Kidney (tissue), 14 donors: ENCODE data around the gene HDGF. TPM values are rescaled to one million over a fixed set of nuclear protein-coding genes. Genes with fewer than 3 reads are reported as not detected.

Experiments used
- DNase-seq, 5 donors: peaks; one replicate each; pipeline ENCODE4 v3.0.0-alpha.2; 2013 to 2020
- FAIRE-seq: peaks from 2 replicates; lab custom pipeline; 2012; peaks lifted over from hg19 to GRCh38; lab: Jason Lieb, UNC
- H3K27ac ChIP-seq, 2 donors: one replicate each; pipeline ENCODE4 v1.7.0; 2013; ENCODE audit warnings: low read depth in 2 of 2, low read length in 2 of 2, inconsistent platforms in 1 of 2
- H3K27me3 ChIP-seq: one replicate; pipeline ENCODE4 v1.7.1; 2013; ENCODE audit warnings: low read length, inconsistent platforms; ENCODE audit not compliant: control insufficient read depth, insufficient read depth
- H3K36me3 ChIP-seq, 3 donors: one replicate each; pipeline versions ENCODE4 v1.7.0 to v1.7.1; 2013; ENCODE audit warnings: low read length in 3 of 3, control low read depth in 1 of 3, inconsistent platforms in 1 of 3; ENCODE audit not compliant: insufficient read depth in 3 of 3, control insufficient read depth in 2 of 3
- H3K4me1 ChIP-seq, 3 donors: one replicate each; pipeline versions ENCODE4 v1.7.0 to v1.7.1; 2013; ENCODE audit warnings: low read length in 3 of 3, inconsistent platforms in 1 of 3, low read depth in 1 of 3; ENCODE audit not compliant: control insufficient read depth in 2 of 3, insufficient read depth in 2 of 3
- H3K4me3 ChIP-seq, 3 donors: one replicate each; pipeline versions ENCODE4 v1.7.0 to v1.8.1; 2013; ENCODE audit warnings: low read length in 3 of 3, control low read depth in 1 of 3, inconsistent platforms in 1 of 3
- H3K9ac ChIP-seq, 3 donors: one replicate each; pipeline versions ENCODE4 v1.7.0 to v1.7.1; 2013; ENCODE audit warnings: low read length in 3 of 3, control low read depth in 1 of 3, inconsistent platforms in 1 of 3
- H3K9me3 ChIP-seq, 3 donors: one replicate each; pipeline versions ENCODE4 v1.7.0 to v1.7.1; 2013; ENCODE audit warnings: low read length in 3 of 3, control low read depth in 1 of 3, inconsistent platforms in 1 of 3; ENCODE audit not compliant: control insufficient read depth in 2 of 3, insufficient read depth in 1 of 3
- CTCF ChIP-seq: IDR thresholded peaks from 3 replicates; pipeline ENCODE4 v1.5.1; 2012; ENCODE audit warnings: mild to moderate bottlenecking, moderate library complexity, borderline replicate concordance; ENCODE audit not compliant: insufficient read depth; ENCODE audit errors: extremely low read depth
- intact Hi-C: fragments of 100-400 bp; cut with DNase I; formaldehyde crosslinking; loops from one replicate; pipeline ENCODE4 v1.11.1; 2022
- polyA plus RNA-seq: library from polyadenylated mRNA; stranded (reverse); fragments of 350-450 nt; fragmentation: Illumina TruSeq; extraction: RNeasy Lipid Tissue Mini Kit (QIAGEN cat#74804); gene quantifications from one replicate; pipeline ENCODE4 v1.2.3, GENCODE V29; 2014; ENCODE audit warnings: low read depth, low replicate concordance; ENCODE audit not compliant: insufficient read depth
- total RNA-seq: library from RNA; stranded (reverse); fragmentation: NEBNext Ultra II Directional; extraction: Animal tissue kit (Norgen Biotek cat#: 25700); gene quantifications from one replicate; pipeline ENCODE4 v1.2.1, GENCODE V29; 2021
- donor health status: control.
- donor health status: control.
- donor health status: control.
- donor health status: control.
- donor health status: control.
- donor health status: DM: yes; HTN: yes; CAD: no.
- donor health status: Normal renal cell carcinoma (clear cell type).

HDGF gene
- total and polyA plus RNA-seq, 2 donors from 2014 or later, result 198 to 206 TPM

- intact Hi-C loops, result no loop called here
- no peaks in the 10 kb centered on the region for H3K27me3 ChIP-seq
- peaks cover 0 to 21% (median 4%) of the 10 kb centered on the region in 3 donors for H3K36me3 ChIP-seq
- H3K4me3 ChIP-seq, result peak overlapping the region; percentile 60 to 97 (median 91)
- DNase-seq (peak; percentile 94 to 97 (median 96)), FAIRE-seq (no peak)
- no peak for TF ChIP-seq CTCF
- H3K4me1 ChIP-seq, result peaks cover 5 to 40% (median 33%) of the 10 kb centered on the region in 3 donors
- peak overlapping the region; percentile 98 to 100 for H3K27ac ChIP-seq
- H3K9ac ChIP-seq, result peak overlapping the region; percentile 17 to 99 (median 68)
- no peaks in the 10 kb centered on the region for H3K9me3 ChIP-seq
Measured at GRCh38 chr1:156746728-156747631, 4.5 kb downstream of the HDGF start.

- H3K27me3 ChIP-seq, result no peaks in the 10 kb centered on the region
- peak overlapping the region in 1 of 3 donors; percentile 96 for H3K9ac ChIP-seq
- intact Hi-C loops, result no loop called here
- no peaks in the 10 kb centered on the region for H3K9me3 ChIP-seq
- no peak for DNase-seq
- TF ChIP-seq CTCF, result no peak
- peaks cover 0 to 21% (median 4%) of the 10 kb centered on the region in 3 donors for H3K36me3 ChIP-seq
- H3K27ac ChIP-seq, result peak overlapping the region; percentile 98 to 100
- no peak for FAIRE-seq
- peaks cover 5 to 43% (median 37%) of the 10 kb centered on the region in 3 donors for H3K4me1 ChIP-seq
- peak overlapping the region in 2 of 3 donors; percentile 21 to 79 for H3K4me3 ChIP-seq
Measured at GRCh38 chr1:156746406-156746727, 5.1 kb downstream of the HDGF start.

GRCh38 chr1:156745881-156746280 is 5.6 kb downstream of the HDGF start:
- no peak for FAIRE-seq
- Histone ChIP-seq H3K27me3 (no peaks in the 10 kb centered on the region), H3K4me1 (peaks cover 5 to 43% (median 37%) of the 10 kb centered on the region in 3 donors), H3K9me3 (no peaks in the 10 kb centered on the region), H3K4me3 (peak overlapping the region in 2 of 3 donors; percentile 21 to 79), H3K9ac (peak overlapping the region in 1 of 3 donors; percentile 96), H3K36me3 (peaks cover 0 to 21% (median 4%) of the 10 kb centered on the region in 3 donors), H3K27ac (peak overlapping the region; percentile 98 to 100)
- intact Hi-C loops, result no loop called here
- no peak for TF ChIP-seq CTCF
- DNase-seq, result no peak
